Hypothalamus (tissue), 51 donors: ENCODE data around the gene SHF.
"Not testable (repeated sequence)": the region's sequence is repeated elsewhere in the genome, so short reads cannot be mapped to it uniquely, and the experiment has no call there.

ENCODE experiments used
- DNase-seq, 51 donors: peaks; one replicate each; lab custom pipeline; 2025; lab: John Stamatoyannopoulos, UW

SHF gene

GRCh38 chr15:45187894-45188830 is at the start of gene SHF:
Gene SHF (minus strand): TSS chr15:45187966. CDS start chr15:45187951, 15 bp downstream.
- peak in 30 of 51 donors; percentile 18 to 75 (median 56) for DNase-seq

DNA sequence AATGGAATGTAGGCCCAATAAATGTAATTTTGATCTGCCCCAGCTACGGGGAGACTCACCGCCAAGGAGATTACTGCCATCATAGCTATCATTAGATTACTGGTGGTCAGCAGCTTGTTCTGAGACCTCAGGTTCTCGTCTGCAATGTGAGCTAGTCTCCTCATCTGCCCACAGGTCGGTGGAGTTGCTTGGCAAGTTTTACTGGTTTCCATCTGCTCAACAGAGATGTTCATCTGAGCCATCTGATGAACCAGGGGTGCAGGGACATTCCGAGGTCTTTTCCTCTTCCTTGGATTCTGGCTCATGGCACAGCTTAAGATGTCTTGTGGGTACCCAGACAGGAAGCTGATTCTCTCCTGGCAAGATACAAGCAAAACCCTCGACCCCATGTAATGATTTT is 49.0 kb upstream of the SHF start:
- DNase-seq: not testable (repeated sequence)

- DNase-seq: no peak
Observed at GRCh38 chr15:45234562-45235235, 46.9 kb upstream of the SHF start.

GRCh38 chr15:45231864-45232562 is 44.2 kb upstream of the SHF start:
- no peak for DNase-seq

- no peak for DNase-seq
Observed at GRCh38 chr15:45231132-45231531, 43.4 kb upstream of the SHF start.

- no peak for DNase-seq
Observed at GRCh38 chr15:45230245-45230965, 42.6 kb upstream of the SHF start.

DNA sequence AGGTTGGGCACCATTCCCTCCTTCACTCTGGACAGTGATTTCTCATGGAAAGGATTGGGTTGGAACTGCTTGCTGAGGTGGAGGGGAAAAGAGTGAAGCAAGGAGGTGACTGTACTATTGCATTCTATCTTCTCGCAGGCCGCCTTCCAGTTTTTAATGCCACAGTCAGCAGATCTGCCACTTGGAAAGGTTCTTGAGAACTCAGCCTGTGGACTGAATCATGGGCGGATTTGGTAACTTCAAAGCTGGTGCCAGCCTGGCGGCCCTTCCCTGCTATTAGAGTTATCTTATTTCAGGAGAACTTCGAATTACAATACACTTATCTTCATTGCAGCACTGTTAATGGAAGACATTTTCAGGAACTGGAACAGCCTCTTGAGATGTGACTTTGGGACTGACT is 41.2 kb upstream of the SHF start:
- no peak for DNase-seq

- DNase-seq: no peak
Observed at GRCh38 chr15:45225506-45226273, 37.9 kb upstream of the SHF start.

DNA sequence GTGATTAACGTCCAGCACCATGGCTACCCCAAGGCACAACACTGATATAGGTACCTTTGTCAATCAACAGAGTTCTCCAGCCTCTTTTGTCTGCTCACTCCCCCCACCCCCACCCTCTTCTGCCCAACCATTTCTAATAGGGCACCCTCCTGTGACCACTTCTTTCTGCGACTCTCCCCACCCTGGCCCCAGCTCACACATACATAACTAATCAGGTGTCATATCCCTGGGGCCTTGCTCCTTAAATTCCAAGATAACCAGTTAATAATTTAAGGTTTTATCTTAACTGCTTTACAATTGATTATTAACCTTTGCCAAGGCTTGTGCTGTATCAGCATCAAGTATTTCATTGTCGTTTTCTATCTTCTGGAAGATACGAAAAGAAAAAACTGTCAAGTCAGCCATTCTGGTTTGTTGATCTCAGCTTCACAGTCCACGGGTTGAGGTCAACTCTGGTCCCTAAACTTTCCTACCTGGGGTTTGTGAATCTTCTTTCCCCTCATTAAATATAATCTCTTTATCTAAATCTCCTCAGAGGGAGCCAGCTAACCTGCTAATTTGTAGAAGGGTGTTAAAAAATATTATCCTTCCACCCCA is 37.0 kb upstream of the SHF start:
- DNase-seq: no peak

DNA sequence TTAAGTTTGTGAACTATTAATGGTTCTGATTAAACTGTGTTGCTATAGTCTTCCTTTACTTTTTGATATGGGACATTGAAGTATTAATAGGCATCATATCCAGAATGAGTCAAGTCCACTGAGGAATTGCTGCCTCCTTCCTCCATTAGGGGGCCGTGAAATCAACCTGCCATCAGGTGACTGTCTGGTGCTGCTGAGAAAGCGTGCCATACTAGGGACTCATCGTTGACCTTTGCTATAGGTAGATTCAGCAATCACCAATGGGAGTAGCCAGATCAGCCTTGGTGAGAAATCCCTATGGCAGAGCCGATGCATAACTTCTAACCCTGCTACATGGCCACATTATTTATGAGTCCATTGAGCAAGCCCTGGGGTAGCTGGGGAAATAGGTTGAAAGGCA is 34.2 kb upstream of the SHF start:
- no peak for DNase-seq

DNA sequence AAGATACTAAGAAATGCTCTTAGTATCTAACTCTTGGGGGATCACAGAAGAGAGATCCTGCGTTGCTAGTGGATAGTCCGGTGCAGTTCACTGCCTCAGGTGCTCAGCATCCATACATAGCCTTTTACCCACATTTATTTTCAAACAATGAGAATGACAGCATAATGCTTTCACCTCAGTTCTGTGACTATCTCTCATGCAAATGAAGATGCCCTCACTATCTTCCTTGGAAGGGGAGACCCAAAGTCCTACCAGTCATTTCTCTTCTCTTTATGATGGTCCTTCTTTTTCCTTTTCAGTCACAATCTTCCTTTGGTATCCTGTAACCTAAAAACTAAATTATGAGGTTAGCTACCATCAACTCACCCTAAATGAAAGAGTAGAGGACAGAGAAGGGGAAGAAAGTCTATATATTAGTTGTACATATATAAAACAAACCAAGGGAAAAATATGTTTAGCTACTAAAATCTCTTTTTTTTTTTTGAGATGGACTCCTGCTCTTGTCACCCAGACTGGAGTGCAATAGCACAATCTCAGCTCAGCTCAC is 33.4 kb upstream of the SHF start:
- no peak for DNase-seq

DNA sequence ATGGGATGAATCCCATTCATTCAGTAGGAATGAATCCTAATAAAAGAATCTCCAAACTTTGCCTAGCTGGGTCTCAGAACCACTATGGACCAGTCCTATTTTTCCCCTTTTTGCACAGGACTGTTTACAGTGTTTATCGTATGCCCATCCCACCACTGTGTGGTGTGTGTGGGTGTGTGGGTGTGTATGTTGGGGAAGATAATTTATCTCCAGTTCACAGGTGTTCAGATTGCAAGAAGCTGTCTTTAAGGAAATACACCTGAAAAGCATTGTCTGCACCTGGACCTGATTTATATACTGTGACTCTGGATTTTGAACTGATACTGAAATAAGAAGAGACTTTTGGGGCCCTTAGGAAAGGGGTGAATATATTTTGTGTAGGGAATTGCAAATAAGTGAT is 24.7 kb upstream of the SHF start:
- no peak for DNase-seq

GRCh38 chr15:45205192-45205591 is 17.4 kb upstream of the SHF start:
- DNase-seq: peak in 23 of 51 donors; percentile 5 to 64 (median 32)

DNA sequence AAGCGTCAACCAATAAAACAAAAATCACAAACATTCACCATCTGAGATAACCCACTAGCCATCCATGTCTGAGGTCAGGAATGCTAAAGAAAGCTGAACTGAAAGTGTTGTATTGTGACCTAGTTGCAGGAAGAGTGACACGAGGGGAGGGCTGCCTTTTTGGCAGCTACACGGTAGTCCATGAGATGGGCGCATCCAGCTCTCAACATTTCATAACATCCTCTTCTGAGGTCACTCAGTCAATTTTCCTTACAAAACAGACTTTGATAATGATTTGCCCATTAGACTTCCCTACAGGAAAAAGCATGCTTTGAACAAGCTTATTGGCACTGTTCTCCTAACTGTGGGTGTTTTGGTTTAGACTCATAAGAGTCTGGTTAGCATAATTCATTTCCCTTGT is 15.4 kb upstream of the SHF start:
- peak in 1 of 51 donors; percentile 9 for DNase-seq

GRCh38 chr15:45201869-45202268 is 14.1 kb upstream of the SHF start:
- no peak for DNase-seq

DNA sequence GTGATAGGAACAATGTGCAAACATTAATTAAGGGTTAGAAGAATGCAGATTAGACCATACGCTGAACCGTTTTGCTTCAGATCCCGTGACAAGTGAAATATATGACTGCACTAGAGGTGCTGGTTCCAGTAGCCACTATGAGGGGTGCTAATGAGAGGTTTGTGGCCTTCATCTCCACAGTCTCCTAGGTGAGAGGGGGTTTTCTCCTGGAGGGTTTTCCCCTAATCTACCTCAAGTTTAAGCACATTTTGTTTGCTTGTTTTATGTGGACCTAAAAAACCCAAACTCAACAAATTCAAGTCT is 13.7 kb upstream of the SHF start:
- DNase-seq: no peak

GRCh38 chr15:45200799-45201556 is 13.2 kb upstream of the SHF start:
- peak; percentile 60 to 97 (median 80) for DNase-seq

GRCh38 chr15:45200001-45200798 is 12.4 kb upstream of the SHF start:
- DNase-seq: peak; percentile 52 to 98 (median 93)
